ENCODE data around the gene TMEM132E.

TMEM132E gene

GRCh38 chr17:34667656-34668055 is 88.3 kb downstream of the TMEM132E start:
- no peak for DNase-seq

GRCh38 chr17:34668206-34668605 is 88.8 kb downstream of the TMEM132E start:
- DNase-seq: no peak

GRCh38 chr17:34669511-34669910 is 90.1 kb downstream of the TMEM132E start:
- no peak for DNase-seq

GRCh38 chr17:34670618-34671017 is 91.2 kb downstream of the TMEM132E start:
- no peak for DNase-seq

- no peak for DNase-seq
Measured at GRCh38 chr17:34671191-34671590, 91.8 kb downstream of the TMEM132E start.

- no peak for DNase-seq
Measured at GRCh38 chr17:34672176-34672785, 92.9 kb downstream of the TMEM132E start.

- no peak for DNase-seq
Measured at GRCh38 chr17:34673516-34673915, 94.1 kb downstream of the TMEM132E start.

GRCh38 chr17:34673995-34674890 is 94.9 kb downstream of the TMEM132E start:
- DNase-seq: no peak

- no peak for DNase-seq
Measured at GRCh38 chr17:34675143-34675542, 95.8 kb downstream of the TMEM132E start.

- DNase-seq: no peak
Measured at GRCh38 chr17:34675605-34676004, 96.2 kb downstream of the TMEM132E start.

GRCh38 chr17:34680151-34680550 is 100.8 kb downstream of the TMEM132E start:
- DNase-seq: no peak

- DNase-seq: no peak
Measured at GRCh38 chr17:34682305-34682704, 102.9 kb downstream of the TMEM132E start.

- DNase-seq: no peak
Measured at GRCh38 chr17:34683390-34683789, 104.0 kb downstream of the TMEM132E start.

Measured in SHP77 treated with DMSO at 0.1 percent for 48 hours (cell line).